CD4-positive, alpha-beta T cell treated with Interleukin-1 beta for 1 hour (primary cell): ENCODE measurements around the gene C4orf50.
"Not testable (repeated sequence)": the region's sequence is repeated elsewhere in the genome, so short reads cannot be mapped to it uniquely, and the experiment has no call there.

ENCODE experiments used
- DNase-seq, 2 donors: peaks; one replicate each; pipeline ENCODE4 v3.0.0-alpha.2; 2020 to 2022

C4orf50 gene

GRCh38 chr4:5887011-5887360 is 131.2 kb downstream of the C4orf50 start:
- DNase-seq = no peak

- DNase-seq = no peak
Observed at GRCh38 chr4:5885733-5886132, 132.5 kb downstream of the C4orf50 start.

GRCh38 chr4:5884796-5885195 is 133.4 kb downstream of the C4orf50 start:
- no peak for DNase-seq

GRCh38 chr4:5883916-5884315 is 134.3 kb downstream of the C4orf50 start:
- DNase-seq = no peak

GRCh38 chr4:5882947-5883346 is 135.3 kb downstream of the C4orf50 start:
- DNase-seq = no peak

GRCh38 chr4:5881340-5881739 is 136.9 kb downstream of the C4orf50 start:
- no peak for DNase-seq

GRCh38 chr4:5878359-5878758 is 139.9 kb downstream of the C4orf50 start:
- DNase-seq = no peak

- DNase-seq = no peak
Observed at GRCh38 chr4:5877392-5877791, 140.8 kb downstream of the C4orf50 start.

GRCh38 chr4:5874811-5875449 is 143.3 kb downstream of the C4orf50 start:
- DNase-seq = no peak

- no peak for DNase-seq
Observed at GRCh38 chr4:5870701-5871100, 147.5 kb downstream of the C4orf50 start.

- DNase-seq = no peak
Observed at GRCh38 chr4:5869966-5870619, 148.1 kb downstream of the C4orf50 start.

- DNase-seq = no peak
Observed at GRCh38 chr4:5867866-5868265, 150.4 kb downstream of the C4orf50 start.

GRCh38 chr4:5866841-5867813 is 151.1 kb downstream of the C4orf50 start:
- no peak for DNase-seq

GRCh38 chr4:5865896-5866599 is 152.2 kb downstream of the C4orf50 start:
- no peak for DNase-seq

GRCh38 chr4:5863461-5864113 is 154.6 kb downstream of the C4orf50 start:
- no peak for DNase-seq

GRCh38 chr4:5858020-5858769 is 160.0 kb downstream of the C4orf50 start:
- DNase-seq = no peak

- no peak for DNase-seq
Observed at GRCh38 chr4:5857199-5857598, 161.0 kb downstream of the C4orf50 start.

GRCh38 chr4:5856362-5856761 is 161.9 kb downstream of the C4orf50 start:
- DNase-seq = not testable (repeated sequence)

- DNase-seq = no peak
Observed at GRCh38 chr4:5854929-5855328, 163.3 kb downstream of the C4orf50 start.

- no peak for DNase-seq
Observed at GRCh38 chr4:5852523-5853202, 165.6 kb downstream of the C4orf50 start.

GRCh38 chr4:5851637-5852301 is 166.5 kb downstream of the C4orf50 start:
- no peak for DNase-seq
